GM21367 (cell line): ENCODE data around the gene INHA.

Experiments
- ATAC-seq: cut with Tn5 transposase; IDR thresholded peaks from one replicate; pipeline ENCODE4 v1.9.1; 2021; ENCODE audit not compliant: unreplicated experiment

INHA gene, protein sequence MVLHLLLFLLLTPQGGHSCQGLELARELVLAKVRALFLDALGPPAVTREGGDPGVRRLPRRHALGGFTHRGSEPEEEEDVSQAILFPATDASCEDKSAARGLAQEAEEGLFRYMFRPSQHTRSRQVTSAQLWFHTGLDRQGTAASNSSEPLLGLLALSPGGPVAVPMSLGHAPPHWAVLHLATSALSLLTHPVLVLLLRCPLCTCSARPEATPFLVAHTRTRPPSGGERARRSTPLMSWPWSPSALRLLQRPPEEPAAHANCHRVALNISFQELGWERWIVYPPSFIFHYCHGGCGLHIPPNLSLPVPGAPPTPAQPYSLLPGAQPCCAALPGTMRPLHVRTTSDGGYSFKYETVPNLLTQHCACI

DNA sequence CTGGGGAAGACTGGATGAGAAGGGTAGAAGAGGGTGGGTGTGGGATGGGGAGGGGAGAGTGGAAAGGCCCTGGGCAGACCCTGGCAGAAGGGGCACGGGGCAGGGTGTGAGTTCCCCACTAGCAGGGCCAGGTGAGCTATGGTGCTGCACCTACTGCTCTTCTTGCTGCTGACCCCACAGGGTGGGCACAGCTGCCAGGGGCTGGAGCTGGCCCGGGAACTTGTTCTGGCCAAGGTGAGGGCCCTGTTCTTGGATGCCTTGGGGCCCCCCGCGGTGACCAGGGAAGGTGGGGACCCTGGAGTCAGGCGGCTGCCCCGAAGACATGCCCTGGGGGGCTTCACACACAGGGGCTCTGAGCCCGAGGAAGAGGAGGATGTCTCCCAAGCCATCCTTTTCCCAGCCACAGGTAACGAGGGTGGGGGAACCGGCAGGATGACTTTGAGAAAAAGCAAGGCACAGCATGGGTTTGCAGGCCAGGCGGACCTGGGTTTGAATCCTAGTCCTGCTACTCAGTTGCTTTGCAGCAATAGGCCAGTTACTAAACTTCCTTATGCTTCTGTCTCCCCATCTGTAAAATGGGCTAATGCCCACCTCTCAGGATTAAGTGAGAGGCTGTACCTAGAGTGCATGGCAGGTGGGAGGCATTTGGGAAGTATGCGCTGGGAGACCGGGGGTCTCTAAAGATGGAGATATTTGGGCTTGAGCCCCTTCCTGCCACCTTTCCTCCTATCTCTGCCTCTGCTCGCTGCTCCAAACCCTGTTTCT, at the start of gene INHA:
Gene INHA (plus strand): TSS at position 74 of the 765 bp plus-strand sequence. CDS start 65 bp downstream, at position 139.
- no peak for ATAC-seq

DNA sequence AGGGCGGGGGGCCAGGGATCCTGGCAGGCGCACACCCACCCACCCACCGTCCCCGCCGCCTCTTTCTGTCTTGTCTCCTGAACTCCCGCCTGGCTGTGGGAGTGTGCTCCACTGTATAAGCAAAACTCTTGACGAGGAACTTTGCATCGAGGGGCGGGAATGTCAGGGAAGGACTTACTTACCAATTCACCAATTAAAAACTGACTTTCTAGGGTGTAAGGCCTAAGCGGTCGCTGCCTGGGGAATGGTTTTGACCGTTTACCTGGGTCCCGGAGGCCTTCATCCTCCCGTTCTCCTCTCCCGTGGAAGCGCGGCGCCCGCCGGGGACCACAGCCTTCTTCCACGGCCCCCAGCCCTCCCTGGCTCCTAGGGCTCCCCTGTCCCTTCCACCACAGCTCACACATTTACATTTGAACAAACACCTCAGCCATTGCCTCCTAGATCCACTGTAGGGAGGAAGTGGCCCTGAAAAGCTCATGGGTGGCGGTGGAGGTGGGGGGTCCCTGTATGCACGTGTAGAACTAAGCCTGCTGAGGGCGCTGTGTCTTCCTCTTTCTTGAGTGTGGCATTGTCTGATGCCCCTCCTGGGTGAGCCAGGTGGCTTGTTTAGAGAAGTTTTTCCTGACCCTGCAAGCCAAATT, 49.0 kb upstream of the INHA start:
- no peak for ATAC-seq

DNA sequence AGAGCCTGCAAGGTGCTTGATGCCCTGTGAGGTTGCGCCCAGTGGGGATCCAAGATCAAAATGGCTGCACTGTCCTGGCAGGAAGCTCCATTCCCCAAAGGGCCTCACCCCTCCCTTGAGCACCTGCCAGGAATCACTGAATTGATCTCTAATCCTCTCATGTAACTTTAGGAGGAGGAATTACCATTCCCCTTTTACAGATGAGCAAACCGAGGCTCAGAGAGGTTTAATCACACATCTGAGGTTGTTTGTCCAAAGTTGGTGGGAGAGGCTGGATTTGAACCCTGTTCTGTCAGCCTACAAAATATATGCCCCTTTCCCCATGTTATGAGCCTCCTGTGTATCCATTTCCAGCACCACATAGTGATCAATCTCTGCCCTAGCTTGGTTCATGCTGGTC, 47.3 kb upstream of the INHA start:
- ATAC-seq: no peak

DNA sequence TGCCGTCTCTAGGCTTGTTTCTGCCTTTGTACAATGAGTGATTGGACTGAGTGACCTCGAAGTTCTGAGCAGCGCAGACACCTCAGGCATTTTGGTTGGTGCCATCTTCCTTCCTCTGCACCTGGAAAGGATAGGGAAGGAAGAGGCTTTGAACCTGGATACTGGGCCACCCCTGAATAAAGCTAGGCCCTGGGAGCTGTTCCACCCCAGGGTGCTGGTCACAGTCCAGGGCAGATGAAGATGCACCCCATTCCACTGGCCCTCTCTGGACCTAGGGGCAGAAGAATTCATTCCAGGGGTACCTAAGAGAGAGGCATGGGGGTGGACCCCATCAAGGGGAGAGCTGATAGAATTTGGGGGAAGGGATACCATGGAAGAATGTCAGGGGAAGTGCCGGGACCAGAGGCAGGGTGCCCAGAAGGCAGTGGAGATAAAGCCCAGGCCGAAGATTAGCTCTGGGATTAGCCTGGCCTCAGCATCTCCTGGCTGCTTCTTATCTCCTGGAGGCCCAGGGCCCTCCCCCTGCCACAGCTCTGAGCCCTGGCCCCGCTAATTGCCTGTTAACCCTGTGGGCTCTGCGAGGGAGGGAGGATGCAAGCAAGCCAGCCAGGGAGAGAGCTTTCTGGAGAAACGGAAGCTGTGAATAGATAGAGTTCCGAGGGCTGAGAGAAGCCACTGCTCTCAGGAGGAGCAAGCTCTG, 46.4 kb upstream of the INHA start:
- no peak for ATAC-seq

DNA sequence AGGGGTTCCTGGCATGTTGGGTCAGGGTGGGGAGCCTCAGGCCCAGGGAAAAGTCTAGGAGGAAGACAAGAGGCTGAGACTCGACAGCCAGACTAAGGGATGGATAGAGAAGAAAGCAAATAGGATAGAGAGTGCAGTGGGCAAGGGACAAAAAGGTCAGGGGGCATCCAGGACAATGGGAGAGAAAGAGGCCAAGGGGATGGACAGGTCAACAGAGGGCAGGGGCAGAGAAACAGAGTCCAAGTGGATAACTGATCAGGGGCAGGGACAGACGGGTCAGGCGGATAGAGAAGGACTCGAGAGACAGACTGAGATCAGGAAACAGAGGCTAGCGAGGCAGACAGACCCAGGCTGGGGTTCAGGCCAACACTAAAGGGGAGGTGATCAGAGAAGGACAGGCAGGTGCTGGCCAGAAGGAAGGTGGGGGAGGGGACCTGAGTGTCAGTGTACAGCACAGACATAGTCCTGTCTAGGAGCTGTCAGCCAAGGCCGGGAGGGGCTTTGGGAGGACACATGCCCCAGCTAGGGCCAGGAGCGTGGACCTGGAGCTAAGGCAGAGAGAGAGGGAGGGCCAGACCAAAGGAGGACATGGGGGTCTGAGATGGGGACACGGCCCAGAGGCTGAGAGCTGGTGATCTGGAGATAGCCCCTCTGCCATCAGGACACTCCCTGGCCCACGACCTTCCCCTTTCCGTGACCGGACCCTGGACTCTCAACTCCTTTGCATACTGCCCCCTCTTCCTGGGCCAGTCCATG, 45.6 kb upstream of the INHA start:
- ATAC-seq: no peak

DNA sequence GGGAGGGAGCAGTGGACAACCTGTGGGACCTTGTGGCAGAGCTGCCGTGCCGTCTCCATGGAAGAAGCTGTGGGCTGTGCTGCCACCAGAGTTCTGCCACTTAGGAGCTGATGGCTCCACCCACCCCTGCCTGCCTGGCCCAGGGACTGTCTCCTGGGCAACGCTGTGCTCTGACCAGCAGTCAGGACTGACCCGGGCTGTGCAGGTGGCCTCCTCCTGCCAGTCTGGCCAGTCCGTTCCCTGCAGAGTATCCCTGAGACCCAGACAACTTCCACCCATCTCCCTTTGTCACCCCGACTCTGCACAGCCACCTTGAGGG, 45.1 kb upstream of the INHA start:
- ATAC-seq: no peak

DNA sequence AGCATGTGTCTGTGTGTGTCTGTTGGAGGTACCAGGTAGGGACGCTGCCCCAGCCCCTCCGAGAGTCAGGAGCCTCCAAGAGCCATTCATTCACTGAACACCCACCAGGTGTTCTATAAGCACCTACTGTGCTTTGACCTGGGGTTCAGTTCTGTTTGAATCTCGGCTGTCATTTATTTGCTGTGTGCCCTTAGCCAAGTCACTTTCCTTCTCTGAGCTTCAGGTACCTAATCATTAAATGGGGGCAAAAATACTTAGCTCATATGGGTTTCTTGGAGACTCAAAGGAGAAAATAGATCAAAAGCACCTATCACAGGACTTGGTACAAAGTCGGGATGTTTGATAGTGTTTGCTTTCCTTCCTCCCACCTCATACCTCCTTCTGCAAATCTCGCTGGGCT, 44.6 kb upstream of the INHA start:
- ATAC-seq: no peak

DNA sequence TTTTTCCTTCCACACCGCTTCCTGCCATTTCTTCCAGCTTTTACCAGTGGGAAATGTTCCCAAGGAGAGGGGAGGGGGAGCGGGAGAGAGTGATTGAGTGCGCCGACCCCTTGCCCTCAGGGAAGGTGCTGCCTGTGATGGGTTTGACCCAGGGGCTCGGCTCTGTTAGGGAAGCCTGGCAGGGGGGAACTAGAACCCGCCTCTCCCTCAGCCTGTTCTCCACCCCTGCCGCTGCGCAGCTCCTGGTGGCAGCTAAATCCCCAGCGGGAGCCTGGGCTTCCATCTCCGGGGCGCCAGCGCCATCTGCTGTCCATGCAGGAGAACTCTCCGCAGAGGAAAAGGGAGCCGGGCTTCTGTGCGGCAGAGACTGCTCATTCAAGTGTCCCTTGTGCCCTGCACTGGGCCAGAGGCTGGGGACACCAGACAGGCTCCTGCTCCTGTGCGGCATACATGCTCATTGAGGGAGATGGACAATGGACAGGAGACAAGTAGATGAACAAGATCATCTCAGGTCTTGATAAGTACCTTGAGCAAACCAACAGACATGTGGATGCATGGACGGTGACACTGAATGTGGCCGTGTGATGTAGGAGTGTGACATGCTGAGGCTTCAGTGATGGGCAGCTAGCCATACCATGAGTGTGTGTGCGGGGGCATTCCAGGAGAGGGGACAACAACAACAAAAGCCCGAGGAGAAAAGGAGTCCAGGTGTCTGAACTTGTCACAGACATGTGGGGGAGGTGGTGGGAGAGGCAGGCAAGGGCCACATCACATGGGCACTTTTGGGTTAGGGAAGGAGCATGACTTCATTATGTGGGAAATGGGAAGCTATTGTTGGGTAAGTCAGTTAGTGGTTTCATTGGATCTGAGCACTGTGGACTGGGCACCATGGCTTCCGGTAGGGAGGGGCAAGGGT, 41.8 kb upstream of the INHA start:
- ATAC-seq: peak; percentile 84

DNA sequence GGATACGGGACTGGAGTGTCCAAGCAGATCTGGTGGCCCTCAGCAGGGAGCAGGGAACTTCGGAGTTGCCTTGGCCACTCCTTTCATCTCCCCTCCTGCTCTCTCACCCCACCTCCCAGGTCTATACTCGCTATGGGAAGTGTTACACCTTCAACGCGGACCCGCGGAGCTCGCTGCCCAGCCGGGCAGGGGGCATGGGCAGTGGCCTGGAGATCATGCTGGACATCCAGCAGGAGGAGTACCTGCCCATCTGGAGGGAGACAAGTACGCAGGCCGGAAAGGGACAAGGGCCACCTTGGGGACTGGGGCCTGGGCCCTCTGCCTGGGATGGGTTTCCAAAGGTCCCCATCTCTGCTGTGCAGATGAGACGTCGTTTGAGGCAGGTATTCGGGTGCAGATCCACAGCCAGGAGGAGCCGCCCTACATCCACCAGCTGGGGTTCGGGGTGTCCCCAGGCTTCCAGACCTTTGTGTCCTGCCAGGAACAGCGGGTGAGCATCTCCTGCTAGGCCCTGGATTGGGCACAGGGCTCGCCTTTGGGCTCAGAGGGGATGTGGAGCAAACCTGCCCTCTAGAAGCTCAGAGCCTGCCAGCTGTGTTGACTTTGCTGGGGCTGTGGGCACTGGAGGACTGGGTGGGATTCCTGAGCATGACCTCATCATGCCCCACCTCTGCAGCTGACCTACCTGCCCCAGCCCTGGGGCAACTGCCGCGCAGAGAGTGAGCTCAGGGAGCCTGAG, 40.3 kb upstream of the INHA start:
- ATAC-seq: no peak

DNA sequence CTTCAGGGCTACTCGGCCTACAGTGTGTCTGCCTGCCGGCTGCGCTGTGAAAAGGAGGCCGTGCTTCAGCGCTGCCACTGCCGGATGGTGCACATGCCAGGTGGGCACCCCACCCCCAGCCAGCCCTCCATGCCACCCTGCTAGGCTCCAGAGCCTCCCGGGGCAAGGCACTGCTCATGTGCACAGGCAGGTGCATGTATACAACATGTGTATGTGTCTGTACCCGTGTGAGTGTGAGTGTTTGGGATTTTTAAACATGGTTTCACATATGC, 39.8 kb upstream of the INHA start:
- no peak for ATAC-seq

DNA sequence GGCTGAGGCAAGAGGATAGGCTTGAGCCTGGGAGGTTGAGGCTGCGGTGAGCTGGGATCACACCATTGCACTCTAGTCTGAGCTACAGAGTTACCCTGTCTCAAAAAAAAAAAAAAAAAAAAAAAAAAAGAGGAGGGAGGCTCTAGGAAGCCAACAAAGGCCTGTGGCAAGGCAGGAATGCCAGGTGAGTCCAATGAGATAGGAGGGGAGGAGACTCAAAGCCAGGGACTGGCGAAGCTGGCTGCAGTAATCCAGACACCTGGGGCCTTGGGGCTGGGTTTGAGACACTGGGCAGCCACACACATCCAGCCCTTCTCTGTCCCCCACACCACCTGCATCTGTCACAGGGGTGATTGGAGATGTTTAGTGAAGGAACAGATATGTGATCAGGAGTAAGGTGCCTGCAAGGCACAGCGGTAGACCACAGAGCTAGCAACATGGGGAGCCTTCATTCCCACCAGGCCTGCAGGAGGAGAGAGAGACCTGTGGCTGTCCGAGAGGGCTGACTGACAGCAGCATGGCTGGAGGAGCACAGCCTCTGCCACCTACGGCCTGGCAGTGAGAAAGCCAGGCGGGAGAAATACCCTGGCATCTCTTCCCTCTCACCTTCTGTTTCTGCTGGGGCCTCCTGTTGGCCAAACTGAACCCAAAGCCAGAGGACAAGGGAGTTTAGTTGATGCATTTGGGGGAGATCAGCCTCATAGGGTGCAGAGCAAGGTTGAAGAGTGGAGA, 38.0 kb upstream of the INHA start:
- no peak for ATAC-seq

DNA sequence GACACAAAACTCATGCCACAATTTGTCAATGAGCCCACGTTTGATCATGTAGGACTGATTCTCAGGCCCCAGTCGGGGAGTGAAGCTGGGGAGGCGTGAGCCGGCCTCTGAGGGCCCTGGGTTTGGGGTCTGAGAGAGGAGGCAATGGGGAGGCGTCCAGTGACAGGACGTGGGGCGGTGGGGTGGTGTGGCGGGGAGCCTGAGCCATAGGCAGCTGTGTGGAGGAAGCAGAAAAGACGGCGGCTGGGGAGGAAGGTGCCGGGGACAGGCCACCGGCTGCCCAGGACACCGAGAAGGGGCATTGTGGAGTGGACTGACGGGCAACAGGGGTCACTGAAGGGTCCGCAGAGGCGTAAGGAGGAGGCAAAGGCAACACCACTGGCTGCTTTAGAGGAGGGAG, 35.7 kb upstream of the INHA start:
- no peak for ATAC-seq

DNA sequence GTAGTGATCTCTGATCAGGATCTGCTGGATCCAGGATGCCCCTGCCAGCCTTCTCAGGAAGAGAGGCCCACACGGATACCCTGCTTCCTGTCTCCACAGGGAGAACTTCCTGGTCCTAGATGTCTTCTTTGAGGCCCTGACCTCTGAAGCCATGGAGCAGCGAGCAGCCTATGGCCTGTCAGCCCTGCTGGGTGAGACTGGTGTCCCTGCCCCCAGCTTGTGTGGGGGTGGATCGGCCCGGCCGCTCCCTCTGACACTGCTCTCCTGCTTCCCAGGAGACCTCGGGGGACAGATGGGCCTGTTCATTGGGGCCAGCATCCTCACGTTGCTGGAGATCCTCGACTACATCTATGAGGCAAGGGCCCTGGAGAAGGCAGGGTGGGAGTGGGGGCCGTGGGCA, 35.1 kb upstream of the INHA start:
- no peak for ATAC-seq

DNA sequence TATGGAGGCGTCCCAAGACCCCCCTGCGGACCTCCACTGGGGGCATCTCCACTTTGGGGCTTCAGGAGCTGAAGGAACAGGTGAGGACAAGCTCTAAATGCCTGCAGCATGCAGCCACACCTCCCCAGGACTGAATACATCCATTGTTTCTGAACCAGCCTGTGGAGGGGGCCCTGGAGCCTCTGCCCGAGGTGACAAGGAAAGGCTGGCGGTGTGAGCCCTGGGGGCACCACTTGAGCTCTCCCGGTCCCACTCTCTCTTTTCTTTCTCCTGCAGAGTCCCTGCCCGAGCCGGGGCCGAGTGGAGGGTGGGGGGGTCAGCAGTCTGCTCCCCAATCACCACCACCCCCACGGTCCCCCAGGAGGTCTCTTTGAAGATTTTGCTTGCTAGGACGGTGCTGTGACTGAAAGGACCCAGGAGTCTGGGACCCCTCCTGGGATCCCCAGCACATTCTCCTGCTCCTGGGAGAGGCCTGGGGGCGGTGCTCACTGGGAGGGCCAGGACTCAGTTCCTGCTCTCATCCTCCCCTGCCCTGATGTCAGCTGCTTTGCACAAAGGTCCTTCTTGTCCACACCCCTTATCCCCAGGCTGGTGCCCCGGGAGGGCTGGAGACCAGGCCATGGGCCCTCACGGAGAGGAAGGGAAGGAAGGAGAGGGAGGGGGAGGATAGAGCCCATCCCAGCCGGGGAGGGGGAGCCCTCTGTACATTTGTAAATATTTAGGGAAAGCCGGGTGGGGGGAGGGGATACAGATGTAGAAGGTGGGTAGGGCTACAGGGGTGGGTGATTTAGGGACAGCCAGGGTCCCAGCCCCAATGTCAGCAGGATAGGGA, 34.2 kb upstream of the INHA start:
- ATAC-seq: no peak

DNA sequence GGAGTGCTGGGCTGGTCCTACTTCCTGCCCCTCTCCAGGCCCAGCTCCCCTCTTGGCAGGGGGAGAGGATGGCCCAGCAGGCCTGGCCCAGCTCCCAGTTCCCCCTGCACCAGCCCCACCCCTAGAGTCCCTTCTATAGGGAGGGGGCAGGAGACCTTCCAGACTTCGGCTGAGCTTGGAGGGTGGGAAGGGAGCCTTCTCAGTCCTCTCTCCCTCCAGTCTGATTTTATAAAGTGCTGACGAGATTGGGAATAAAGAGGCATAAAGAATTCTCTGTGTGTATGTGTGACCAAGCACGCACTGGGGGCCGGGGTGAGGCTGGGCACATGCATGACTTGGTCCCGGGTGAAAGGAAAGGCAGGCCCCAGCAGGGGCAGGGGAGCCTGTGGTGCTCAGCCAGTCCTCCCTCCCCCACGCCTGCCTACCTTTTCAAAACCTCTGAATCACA, 33.6 kb upstream of the INHA start:
- ATAC-seq: no peak

DNA sequence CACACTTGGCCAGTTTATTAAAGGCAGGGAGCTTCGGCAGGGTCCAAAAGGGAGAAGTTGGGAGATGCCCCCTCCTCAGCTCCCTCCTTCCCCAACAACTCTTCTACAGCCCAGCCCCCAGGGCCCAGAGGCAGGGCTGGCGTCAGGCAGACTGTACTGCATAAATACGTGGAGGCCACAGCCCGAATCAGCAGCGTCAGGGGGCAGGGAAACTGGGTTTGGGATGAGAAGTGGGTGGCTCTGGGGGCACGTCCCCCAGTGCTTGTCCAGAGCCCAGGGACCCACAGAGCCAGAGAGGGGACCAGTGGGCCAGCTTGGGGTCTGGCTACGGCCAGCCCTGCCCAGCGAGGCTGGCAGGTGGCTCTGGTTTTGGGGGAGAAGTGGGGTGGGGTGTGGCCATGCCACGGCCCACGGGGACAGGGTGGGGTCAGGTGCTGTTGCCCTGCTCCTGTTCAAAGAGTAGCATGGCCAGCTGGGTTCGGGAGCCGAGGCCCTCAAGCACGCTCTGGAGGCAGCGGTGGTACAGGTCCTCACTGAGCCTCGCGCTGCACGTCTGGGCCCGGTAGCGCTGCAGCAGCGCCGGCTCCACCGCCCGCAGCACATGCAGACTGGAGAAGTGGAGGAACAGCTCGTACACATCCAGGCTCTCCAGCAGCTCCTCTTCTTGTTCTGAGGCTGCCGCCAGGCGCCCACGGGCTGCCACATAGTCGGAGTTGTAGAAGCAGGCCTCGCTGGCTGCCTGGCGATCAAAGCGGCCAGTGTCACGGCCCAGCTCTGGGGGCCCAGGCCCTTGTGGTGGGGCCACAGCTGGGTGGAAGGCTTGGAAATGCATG, 32.9 kb upstream of the INHA start:
- ATAC-seq: no peak
